GM13976 (cell line): Measurements from ENCODE around the gene CNPPD1.

Experiments used
- DNase-seq: peaks from one replicate; pipeline ENCODE4 v3.0.0; 2012; ENCODE audit warnings: low spot score
- CTCF ChIP-seq: IDR thresholded peaks from 2 replicates; pipeline ENCODE4 v1.5.1; 2012; ENCODE audit warnings: borderline replicate concordance, mild to moderate bottlenecking; ENCODE audit not compliant: insufficient read depth; ENCODE audit errors: extremely low read depth, missing control alignments, control extremely low read depth
- in situ Hi-C: fragments of 300-500 bp; cut with MboI; formaldehyde crosslinking; loops from one replicate; pipeline ENCODE4 v1.12.0; 2022; ENCODE audit warnings: low sequenced_read_pairs, mixed read lengths, inconsistent platforms; ENCODE audit not compliant: unreplicated experiment

The CNPPD1 gene

DNA sequence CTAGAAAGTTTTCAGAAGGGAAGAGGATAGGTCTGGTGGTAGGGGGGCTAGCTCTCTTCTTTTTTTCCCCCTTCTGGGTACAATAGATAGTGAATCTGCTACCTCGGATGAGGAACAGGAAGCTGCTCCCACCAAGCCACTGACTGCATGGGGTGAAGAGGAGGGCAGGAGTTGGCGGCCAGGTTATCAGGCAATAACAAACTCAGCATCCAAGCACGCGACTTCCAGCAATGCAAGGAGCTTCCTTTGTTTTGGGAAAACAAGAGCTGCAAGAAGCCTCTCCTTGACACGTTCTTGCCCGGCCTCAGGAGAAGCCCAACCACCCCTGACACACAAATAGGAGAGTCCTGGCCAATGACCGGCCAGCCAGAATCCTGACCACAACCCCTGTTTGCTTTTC lies 48.3 kb downstream of the CNPPD1 start:
- DNase-seq, result no peak
- in situ Hi-C loops, result no loop called here
- TF ChIP-seq CTCF, result no peak

DNA sequence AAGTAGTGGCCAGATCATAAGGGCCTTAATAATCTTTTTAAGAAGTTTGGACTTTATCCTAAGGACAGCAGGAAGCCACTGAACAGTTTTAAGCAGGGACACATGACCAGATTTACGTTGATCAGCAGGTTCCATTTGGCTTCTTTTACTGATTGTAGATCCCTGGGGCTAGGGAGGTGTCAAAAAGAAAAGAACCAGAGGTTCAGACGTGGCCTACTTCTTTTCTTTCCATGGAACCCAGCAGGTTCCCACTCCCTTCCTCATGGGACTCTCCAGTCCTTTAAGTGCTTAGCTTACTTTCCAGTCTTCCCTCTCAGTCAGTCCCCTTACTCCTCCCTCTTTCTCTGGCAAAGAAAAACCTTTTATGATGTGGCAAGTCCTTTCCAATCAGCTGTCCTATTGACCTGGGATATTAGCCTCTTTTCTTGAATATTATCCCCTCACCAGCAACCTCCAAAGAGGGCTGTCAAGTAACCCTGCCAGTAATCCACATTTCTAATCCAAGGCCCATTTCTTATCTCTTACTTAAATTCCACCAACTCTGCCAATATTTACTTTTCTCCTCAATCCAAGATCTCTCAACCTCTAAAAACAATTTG lies 49.6 kb downstream of the CNPPD1 start:
- in situ Hi-C loops, result no loop called here
- no peak for DNase-seq
- TF ChIP-seq CTCF, result no peak

DNA sequence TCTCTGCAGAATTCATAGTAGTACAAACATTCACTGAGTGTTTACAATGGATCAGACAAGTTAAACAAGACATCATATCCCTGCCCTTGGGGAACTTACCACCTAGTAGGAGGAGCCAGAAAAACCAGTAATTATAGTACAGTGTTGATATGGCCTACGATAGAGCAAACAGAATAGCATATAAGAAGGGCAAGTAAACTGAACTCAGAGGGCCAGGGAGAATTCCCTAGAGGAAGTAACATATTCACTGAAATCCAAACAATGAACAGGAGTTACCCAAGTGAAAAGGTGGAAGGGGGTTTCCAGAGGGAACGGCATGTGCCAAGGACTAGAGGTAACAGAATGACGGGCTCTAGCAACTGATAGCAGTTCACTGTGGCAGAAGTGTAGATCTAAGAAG lies 50.2 kb downstream of the CNPPD1 start:
- in situ Hi-C loops, result no loop called here
- TF ChIP-seq CTCF, result no peak

DNA sequence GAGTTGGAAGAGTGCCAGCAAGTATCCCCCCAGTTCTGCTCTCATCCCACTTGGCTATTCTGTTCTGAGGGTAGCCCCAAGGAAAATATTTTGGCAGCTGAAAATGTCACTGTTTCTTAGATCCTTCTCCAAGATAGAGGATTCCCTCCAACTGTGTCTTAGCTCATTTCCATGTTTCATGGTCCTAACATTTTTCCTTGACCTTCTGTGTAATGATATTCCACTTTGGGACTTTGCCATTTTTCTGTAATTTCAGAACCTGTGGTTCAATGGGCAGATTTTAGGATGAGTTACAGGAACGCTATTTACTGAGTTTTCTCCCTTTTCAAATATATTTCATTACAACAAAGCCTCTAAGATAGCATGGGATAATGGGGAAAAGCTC lies 50.8 kb downstream of the CNPPD1 start:
- no peak for TF ChIP-seq CTCF
- in situ Hi-C loops, result no loop called here
- DNase-seq, result no peak

More for the DNA sequence above, 50.2 kb downstream of the CNPPD1 start:
- DNase-seq, result no peak

DNA sequence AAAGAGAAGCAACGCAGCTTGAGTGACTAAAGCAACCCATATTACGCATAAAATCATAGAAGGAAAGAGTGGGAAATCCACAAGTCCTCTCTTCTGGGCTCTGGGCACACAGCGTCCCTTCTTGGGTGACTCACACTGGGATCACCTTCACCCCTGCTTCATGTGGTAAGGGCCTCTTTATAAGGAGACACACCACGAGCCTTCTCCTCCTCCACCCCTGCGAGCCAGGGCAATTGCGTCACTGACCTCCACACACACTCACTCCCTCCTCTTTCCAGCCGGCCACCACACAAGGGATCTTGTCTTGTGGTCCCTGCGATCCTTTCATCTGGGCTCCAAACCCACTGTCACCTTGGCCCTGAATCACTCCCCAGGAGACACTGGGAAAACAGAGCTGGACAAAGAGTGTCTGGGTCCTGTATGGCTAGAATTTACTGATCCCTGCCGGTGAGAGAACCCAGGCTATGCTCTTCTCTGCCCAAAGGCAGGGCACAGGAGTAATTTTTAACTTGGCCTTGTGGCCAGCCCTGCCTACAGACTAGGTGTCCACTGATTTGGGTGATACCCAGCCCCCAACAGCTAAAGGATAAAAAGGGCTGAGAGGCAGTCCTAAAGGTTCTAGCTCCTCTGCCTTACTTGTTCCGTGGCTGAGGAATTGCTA lies 51.4 kb downstream of the CNPPD1 start:
- DNase-seq, result no peak
- in situ Hi-C loops, result no loop called here
- TF ChIP-seq CTCF, result no peak

DNA sequence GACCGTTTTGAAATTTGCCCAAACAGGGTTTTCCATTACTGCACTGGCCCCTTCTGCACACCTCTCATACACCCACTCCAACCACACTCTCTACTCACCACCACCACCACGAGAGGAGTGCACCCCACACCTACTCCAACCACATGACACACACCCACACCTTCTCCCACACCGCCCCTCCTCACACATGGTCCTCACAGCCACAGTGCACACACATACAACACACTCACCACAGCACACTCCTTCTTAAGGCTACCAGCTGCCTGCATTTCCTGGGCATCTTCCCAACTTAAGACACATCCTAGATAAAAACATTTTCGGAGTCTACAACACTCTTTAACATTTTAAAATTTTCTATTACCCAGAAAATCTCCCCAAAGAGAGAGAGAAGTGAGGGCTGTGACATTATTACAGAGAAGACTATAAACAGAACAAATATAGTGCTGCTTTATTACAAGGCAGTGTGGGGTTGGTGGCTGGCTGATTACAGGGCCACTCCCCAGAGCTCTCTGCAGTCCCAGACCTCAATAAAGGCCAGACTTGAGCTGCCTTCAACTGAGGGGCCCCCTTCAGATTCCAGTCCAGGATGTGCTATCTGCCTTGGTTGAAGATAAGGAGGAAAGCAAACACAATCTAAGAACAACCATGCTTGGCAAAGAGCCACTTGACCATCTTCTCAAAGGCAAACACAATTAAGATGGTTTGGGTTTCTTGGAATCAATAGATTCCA lies 52.2 kb downstream of the CNPPD1 start:
- in situ Hi-C loops, result no loop called here
- DNase-seq, result no peak
- no peak for TF ChIP-seq CTCF
